T47D (cell line): ENCODE measurements around the gene FNDC3B.

Source experiments
- DNase-seq, 2 experiments: peaks; one replicate each; pipeline versions ENCODE4 v3.0.0 to v3.0.0-alpha.2; 2011 to 2012; ENCODE audit warnings: low read depth in 1 of 2, low spot score in 1 of 2
- JUND ChIP-seq: IDR thresholded peaks from 2 replicates; pipeline ENCODE4 v1.6.1; 2012; ENCODE audit warnings: low read depth
- in situ Hi-C: cut with HindIII; loops from 2 replicates; pipeline ENCODE4 v1.10.0; 2016; ENCODE audit warnings: low sequenced_read_pairs, low pct_unique_long_range_greater_than_20kb

FNDC3B gene

DNA sequence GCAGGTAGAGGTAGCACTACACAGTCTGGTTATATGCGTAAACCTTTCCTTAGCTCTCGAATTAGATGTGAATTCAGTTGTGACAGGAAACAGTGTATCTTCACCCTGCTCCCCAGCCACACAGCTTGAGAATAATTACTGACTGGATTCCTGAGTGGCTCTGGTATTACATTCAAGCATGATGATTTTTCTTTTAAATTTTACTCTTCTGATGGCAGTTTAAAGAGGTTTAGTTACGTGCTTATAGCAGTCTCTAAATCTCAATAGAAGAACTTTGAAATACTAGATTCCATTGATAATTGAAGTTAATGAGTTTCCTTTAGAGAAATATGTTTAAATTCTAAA, 98.8 kb downstream of the FNDC3B start:
- in situ Hi-C loops, result no loop called here
- no peak for TF ChIP-seq JUND
- no peak for DNase-seq

DNA sequence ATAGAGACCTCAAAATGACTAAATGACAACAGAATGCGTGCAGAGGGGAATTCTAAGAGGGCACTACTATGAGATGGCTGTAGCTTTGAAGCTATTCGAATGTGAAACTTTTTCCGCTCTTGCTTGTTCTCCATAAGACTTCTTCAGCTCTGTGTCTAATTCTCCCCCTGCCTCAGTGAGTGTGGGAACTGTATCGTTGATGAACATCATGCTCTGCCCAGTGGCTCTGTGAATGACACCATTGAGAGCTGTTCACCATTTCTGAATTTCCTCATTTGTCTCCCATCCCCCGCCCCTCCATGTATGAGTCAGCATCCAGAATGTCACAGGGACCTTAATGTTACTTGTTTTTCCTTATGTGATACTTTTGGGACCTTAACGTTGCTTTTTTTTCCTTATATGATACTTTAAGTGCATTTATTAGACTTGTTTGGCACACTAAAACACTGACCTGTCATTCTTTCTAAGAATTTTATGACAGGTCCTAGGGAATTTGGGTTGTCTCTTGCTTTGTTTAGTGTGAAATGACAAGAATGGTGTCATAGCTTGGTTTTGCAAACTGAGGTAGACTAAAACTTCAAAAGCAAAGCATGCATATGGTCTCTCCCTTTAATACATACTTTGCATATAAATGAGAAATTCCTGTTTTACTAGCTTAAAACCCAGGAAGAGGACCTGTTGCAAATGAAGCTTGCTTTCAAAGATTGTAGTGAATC, 99.6 kb downstream of the FNDC3B start:
- in situ Hi-C loops, result no loop called here
- peak in 1 of 2 experiments; percentile 71 for DNase-seq
- peak; percentile 83 for TF ChIP-seq JUND

DNA sequence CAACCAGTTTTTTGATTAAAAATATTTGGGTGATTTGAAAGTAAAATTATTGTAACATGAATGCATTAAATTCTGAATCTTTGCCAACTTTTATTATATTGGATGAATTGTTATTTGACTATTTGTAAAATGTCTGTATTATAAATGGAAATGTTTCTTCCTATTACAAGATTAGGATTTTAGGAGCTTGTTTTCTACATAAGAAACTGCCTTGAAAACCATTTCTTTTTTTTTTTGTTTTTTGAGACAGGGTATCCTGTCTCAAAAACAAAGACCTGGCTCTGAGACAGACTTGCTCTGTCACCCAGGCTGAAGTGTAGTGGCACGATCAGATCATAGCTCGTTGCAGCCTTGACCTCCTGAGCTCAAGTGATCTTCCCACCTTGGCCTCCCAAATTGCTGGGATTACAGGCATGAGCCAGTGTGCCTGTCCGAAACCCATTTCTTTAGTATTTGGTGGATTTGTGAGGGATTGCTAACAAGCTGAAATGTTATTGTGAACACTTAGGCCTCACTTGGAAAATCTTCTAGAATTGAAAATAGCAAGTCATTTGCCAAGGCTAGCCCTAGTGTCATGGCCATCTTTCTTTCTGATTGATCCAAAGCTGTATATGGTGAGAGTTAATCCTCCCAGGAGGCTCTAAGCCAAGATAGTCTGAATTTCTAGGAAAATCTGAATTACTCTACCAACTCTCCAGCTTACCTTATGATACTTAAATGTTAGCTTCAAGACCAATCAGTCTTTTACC, 100.3 kb downstream of the FNDC3B start:
- in situ Hi-C loops, result no loop called here
- no peak for TF ChIP-seq JUND
- DNase-seq, result no peak

GRCh38 chr3:172140499-172141391, 101.4 kb downstream of the FNDC3B start:
- peak; percentile 84 for TF ChIP-seq JUND
- peak; percentile 47 to 92 for DNase-seq
- in situ Hi-C loops, result no loop called here

DNA sequence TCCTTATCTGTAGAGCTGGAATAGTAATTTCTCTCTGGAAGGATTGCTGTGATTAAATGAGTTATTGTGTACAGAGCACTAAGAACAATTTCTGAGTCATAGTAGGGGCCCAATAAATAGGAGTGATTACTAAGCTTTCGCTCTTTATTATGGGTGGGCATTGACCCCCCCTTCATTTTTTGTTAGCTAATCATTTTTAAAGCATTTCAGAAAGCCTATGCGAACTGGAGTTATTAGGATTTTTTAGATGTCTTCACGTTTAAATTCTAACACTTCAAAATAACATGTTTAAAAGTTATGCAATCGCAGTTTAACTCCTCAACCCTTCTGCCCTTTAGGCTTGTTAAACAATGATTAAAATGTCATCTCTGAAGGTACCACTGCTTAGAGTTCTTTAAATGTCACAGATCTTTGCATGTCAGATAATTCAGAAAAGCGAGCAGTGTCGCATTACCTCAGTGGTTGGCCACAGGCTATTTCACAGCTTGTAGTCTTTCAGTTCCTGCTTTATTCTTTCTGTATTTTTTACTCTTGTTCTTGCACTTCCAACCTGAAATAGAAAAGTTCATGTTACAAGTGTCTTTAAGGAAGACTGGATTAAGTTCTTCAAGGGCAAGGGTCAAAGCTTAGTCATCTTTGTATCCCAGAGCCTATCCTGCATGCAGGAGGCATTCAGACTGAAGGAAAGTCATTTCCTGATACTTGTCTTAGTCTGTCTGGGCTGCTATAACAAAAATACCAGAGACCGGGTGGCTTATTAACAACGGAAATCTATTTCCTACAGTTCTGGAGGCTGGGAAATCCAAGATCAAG, 102.9 kb downstream of the FNDC3B start:
- DNase-seq, result no peak
- no peak for TF ChIP-seq JUND
- in situ Hi-C loops, result no loop called here

- DNase-seq, result no peak
- TF ChIP-seq JUND, result no peak
- in situ Hi-C loops, result no loop called here
Observed at GRCh38 chr3:172142864-172143451, 103.6 kb downstream of the FNDC3B start.

GRCh38 chr3:172143739-172144497, 104.5 kb downstream of the FNDC3B start:
- TF ChIP-seq JUND, result no peak
- no peak for DNase-seq
- in situ Hi-C loops, result no loop called here

DNA sequence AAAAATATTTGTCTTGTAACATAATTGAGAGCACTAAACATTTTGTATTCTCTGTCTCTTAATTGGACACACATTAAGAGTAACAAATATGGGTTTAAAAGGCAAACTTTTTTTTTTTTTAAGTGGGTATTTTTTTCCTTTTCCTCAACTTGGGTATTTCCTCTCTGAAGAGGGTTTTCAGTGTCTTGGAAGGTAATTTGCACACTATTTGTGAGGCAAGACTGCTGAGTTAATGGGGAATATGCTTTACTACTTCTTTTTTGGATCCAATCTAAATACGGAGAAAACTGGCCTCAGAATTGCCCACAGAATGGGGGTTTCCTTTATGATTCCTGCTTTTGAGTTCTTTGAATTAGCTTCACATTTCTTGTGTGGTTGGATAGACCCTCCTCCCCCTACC, 105.2 kb downstream of the FNDC3B start:
- DNase-seq, result no peak
- in situ Hi-C loops, result no loop called here
- TF ChIP-seq JUND, result no peak

- no peak for TF ChIP-seq JUND
- in situ Hi-C loops, result no loop called here
- DNase-seq, result no peak
Observed at GRCh38 chr3:172145031-172145686, 105.8 kb downstream of the FNDC3B start.

GRCh38 chr3:172146349-172146748, 107.0 kb downstream of the FNDC3B start:
- DNase-seq, result peak in 1 of 2 experiments; percentile 68
- in situ Hi-C loops, result no loop called here
- no peak for TF ChIP-seq JUND
